ENCODE measurements around the gene EIF4A2.

Gene EIF4A2

DNA sequence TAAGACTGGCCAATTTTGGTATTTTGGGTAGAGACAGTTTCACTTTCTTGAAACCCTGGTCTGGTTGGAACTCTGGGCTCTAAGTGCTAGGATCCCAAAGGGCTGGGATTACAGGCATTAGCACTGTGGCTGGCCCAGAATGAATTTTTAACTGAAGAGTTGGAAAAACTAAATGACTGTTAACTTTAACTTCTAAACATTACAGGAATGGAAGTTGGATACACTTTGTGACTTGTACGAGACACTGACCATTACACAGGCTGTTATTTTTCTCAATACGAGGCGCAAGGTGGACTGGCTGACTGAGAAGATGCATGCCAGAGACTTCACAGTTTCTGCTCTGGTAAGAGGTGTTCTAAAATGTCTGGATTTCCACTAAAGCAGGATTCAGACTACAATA is 3.5 kb downstream of the EIF4A2 start:
- ChIA-PET CTCF (no interaction called here), POLR2A (no interaction called here)
- TF ChIP-seq CTBP1 (IDR thresholded peaks at IDR 0.05; ENCODE audit: borderline replicate concordance), result no peak
- no peak for TF ChIP-seq L3MBTL2 (conservative IDR thresholded peaks at IDR 0.05)
- no peak for TF ChIP-seq FOXA1 (IDR thresholded peaks at IDR 0.05)
- no peak for TF ChIP-seq TARDBP (IDR thresholded peaks at IDR 0.05)
- no peak for TF ChIP-seq SUZ12 (IDR thresholded peaks at IDR 0.05)
- TF ChIP-seq LEF1 (IDR thresholded peaks at IDR 0.05; ENCODE audit: borderline replicate concordance), result no peak
- no peak for TF ChIP-seq FOXK2 (IDR thresholded peaks at IDR 0.05)
- TF ChIP-seq, protein P1, sequence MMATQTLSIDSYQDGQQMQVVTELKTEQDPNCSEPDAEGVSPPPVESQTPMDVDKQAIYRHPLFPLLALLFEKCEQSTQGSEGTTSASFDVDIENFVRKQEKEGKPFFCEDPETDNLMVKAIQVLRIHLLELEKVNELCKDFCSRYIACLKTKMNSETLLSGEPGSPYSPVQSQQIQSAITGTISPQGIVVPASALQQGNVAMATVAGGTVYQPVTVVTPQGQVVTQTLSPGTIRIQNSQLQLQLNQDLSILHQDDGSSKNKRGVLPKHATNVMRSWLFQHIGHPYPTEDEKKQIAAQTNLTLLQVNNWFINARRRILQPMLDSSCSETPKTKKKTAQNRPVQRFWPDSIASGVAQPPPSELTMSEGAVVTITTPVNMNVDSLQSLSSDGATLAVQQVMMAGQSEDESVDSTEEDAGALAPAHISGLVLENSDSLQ (IDR thresholded peaks at IDR 0.05), result no peak
- no peak for TF ChIP-seq ZNF384 (IDR thresholded peaks at IDR 0.05)
- TF ChIP-seq FOXM1 (IDR thresholded peaks at IDR 0.05; ENCODE audit: borderline replicate concordance), result no peak
- TF ChIP-seq ELF4 (IDR thresholded peaks at IDR 0.05), result no peak
- no peak for TF ChIP-seq NFRKB (IDR thresholded peaks at IDR 0.05)
- no peak for TF ChIP-seq BHLHE40 (IDR thresholded peaks at IDR 0.05; ENCODE audit: borderline replicate concordance)
- TF ChIP-seq SP1 (IDR thresholded peaks at IDR 0.05), result no peak
- no peak for TF ChIP-seq HDGF (IDR thresholded peaks at IDR 0.05; ENCODE audit: borderline replicate concordance)
- TF ChIP-seq ARNT (IDR thresholded peaks at IDR 0.05), result no peak
- DNase-seq (ENCODE audit: extremely low spot score), result no peak

- DNase-seq (ENCODE audit: extremely low spot score), result no peak
- CTCF ChIA-PET, result no interaction called here
- POLR2A ChIA-PET, result no interaction called here
- no peak for TF ChIP-seq SP1 (IDR thresholded peaks at IDR 0.05)
- no peak for TF ChIP-seq FOXA1 (IDR thresholded peaks at IDR 0.05)
- TF ChIP-seq SUZ12 (IDR thresholded peaks at IDR 0.05), result no peak
- no peak for TF ChIP-seq FOXK2 (IDR thresholded peaks at IDR 0.05)
- no peak for TF ChIP-seq NFRKB (IDR thresholded peaks at IDR 0.05)
- TF ChIP-seq FOXM1 (IDR thresholded peaks at IDR 0.05; ENCODE audit: borderline replicate concordance), result no peak
- no peak for TF ChIP-seq HDGF (IDR thresholded peaks at IDR 0.05; ENCODE audit: borderline replicate concordance)
- TF ChIP-seq, protein P1 (IDR thresholded peaks at IDR 0.05), result no peak
- TF ChIP-seq ZNF384 (IDR thresholded peaks at IDR 0.05), result no peak
- TF ChIP-seq L3MBTL2 (conservative IDR thresholded peaks at IDR 0.05), result no peak
- TF ChIP-seq ELF4 (IDR thresholded peaks at IDR 0.05), result no peak
- TF ChIP-seq ARNT (IDR thresholded peaks at IDR 0.05), result no peak
- TF ChIP-seq TARDBP (IDR thresholded peaks at IDR 0.05), result no peak
- no peak for TF ChIP-seq CTBP1 (IDR thresholded peaks at IDR 0.05; ENCODE audit: borderline replicate concordance)
- no peak for TF ChIP-seq LEF1 (IDR thresholded peaks at IDR 0.05; ENCODE audit: borderline replicate concordance)
- no peak for TF ChIP-seq BHLHE40 (IDR thresholded peaks at IDR 0.05; ENCODE audit: borderline replicate concordance)
Measured at GRCh38 chr3:186787642-186788481, 4.5 kb downstream of the EIF4A2 start.

- CTCF ChIA-PET, result no interaction called here
- POLR2A ChIA-PET, result no interaction called here
- DNase-seq (ENCODE audit: extremely low spot score), result no peak
- TF ChIP-seq TARDBP (IDR thresholded peaks at IDR 0.05), result no peak
- TF ChIP-seq L3MBTL2 (conservative IDR thresholded peaks at IDR 0.05), result no peak
- TF ChIP-seq NFRKB (IDR thresholded peaks at IDR 0.05), result no peak
- no peak for TF ChIP-seq FOXK2 (IDR thresholded peaks at IDR 0.05)
- no peak for TF ChIP-seq ARNT (IDR thresholded peaks at IDR 0.05)
- no peak for TF ChIP-seq HDGF (IDR thresholded peaks at IDR 0.05; ENCODE audit: borderline replicate concordance)
- no peak for TF ChIP-seq BHLHE40 (IDR thresholded peaks at IDR 0.05; ENCODE audit: borderline replicate concordance)
- TF ChIP-seq SUZ12 (IDR thresholded peaks at IDR 0.05), result no peak
- no peak for TF ChIP-seq FOXA1 (IDR thresholded peaks at IDR 0.05)
- TF ChIP-seq LEF1 (IDR thresholded peaks at IDR 0.05; ENCODE audit: borderline replicate concordance), result no peak
- TF ChIP-seq, protein P1 (IDR thresholded peaks at IDR 0.05), result no peak
- TF ChIP-seq SP1 (IDR thresholded peaks at IDR 0.05), result no peak
Measured at GRCh38 chr3:186788482-186789370, 5.3 kb downstream of the EIF4A2 start.

DNA sequence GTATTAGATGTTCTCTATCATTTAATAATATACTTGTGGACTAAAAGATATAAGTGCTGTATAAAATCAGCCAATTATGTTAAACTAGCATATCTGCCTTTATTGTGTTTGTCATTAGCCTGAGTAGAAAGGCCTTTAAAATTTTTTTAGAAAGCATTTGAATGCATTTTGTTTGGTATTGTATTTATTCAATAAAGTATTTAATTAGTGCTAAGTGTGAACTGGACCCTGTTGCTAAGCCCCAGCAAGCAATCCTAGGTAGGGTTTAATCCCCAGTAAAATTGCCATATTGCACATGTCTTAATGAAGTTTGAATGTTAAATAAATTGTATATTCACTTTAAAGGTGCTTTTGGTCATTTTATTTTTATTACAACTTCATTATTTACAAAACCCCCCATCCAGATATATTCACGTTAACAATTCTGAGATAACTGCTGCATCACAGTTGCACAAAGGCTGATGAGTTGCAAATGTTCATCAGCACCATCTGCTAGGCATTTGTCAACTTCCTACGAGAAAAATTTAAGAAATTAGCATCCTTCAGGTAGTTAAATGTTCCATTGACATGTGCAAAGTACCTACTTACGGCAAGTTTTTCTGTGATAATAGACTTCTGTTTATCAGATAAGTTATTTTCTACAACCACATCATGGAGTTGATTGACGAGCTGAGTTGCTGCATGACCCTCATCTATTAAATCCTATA is 6.3 kb downstream of the EIF4A2 start:
- no peak for DNase-seq (ENCODE audit: extremely low spot score)
- CTCF ChIA-PET, result no interaction called here
- TF ChIP-seq, protein P1 (IDR thresholded peaks at IDR 0.05), result no peak
- TF ChIP-seq ELF4 (IDR thresholded peaks at IDR 0.05) (no peak), FOXK2 (IDR thresholded peaks at IDR 0.05) (no peak), FOXA1 (IDR thresholded peaks at IDR 0.05) (no peak), ZNF384 (IDR thresholded peaks at IDR 0.05) (no peak)
- POLR2A ChIA-PET, result interaction anchor here (1.4 kb wide), 1 partner anchor 16 kb away, joined by 7 read pairs; the partner anchor contains the start of gene RFC4

All from HEK293T (cell line).